DND-41 (cell line): ENCODE data around the gene BRPF3.

ENCODE experiments used
- ATAC-seq: fragments of 200-7000 bp; cut with Tn5 transposase; 3 replicates; pipeline ENCODE4 v1.9.1; 2021; ENCODE audit warnings: low read depth; ENCODE audit not compliant: insufficient read depth
- DNase-seq: peaks from one replicate; pipeline ENCODE4 v3.0.0-alpha.2; 2020
- H2AFZ ChIP-seq: 2 replicates; pipeline ENCODE4 v1.6.0; 2012; ENCODE audit warnings: low read depth, low read length
- H3K27ac ChIP-seq: 2 replicates; pipeline ENCODE4 v1.5.1; 2012; ENCODE audit warnings: low read length, inconsistent platforms
- H3K27me3 ChIP-seq: fragments of 200-600 bp; sonication (generic); 2 replicates; pipeline ENCODE4 v1.6.0; 2012; ENCODE audit warnings: low read length, mild to moderate bottlenecking, inconsistent platforms; ENCODE audit not compliant: insufficient read depth, poor library complexity
- H3K36me3 ChIP-seq: 2 replicates; pipeline ENCODE4 v1.5.1; 2012; ENCODE audit warnings: low read length, inconsistent platforms; ENCODE audit not compliant: insufficient read depth
- H3K4me1 ChIP-seq: 2 replicates; pipeline ENCODE4 v1.5.1; 2012; ENCODE audit warnings: mild to moderate bottlenecking, low read length; ENCODE audit not compliant: insufficient read depth
- H3K4me2 ChIP-seq: 2 replicates; pipeline ENCODE4 v1.6.0; 2012; ENCODE audit warnings: mild to moderate bottlenecking, moderate library complexity, low read length, inconsistent platforms; ENCODE audit not compliant: insufficient read depth
- H3K4me3 ChIP-seq, 2 experiments: fragments of 200-600 bp in 1 of 2; shearing (Covaris generic) in 1 of 2; 2 replicates each; pipeline ENCODE4 v1.5.1; 2012 to 2016; ENCODE audit warnings: inconsistent platforms in 2 of 2, low read length in 2 of 2, mild to moderate bottlenecking in 2 of 2, low read depth in 1 of 2, moderate library complexity in 1 of 2
- H3K79me2 ChIP-seq: 2 replicates; pipeline ENCODE4 v1.6.0; 2012; ENCODE audit warnings: low read length, inconsistent platforms; ENCODE audit not compliant: insufficient read depth
- H3K9ac ChIP-seq: 2 replicates; pipeline ENCODE4 v1.6.0; 2012; ENCODE audit warnings: low read depth, mild to moderate bottlenecking, inconsistent platforms, low read length, moderate library complexity
- H3K9me3 ChIP-seq: 2 replicates; pipeline ENCODE4 v1.5.1; 2012; ENCODE audit warnings: low read length, moderate library complexity, mild to moderate bottlenecking, inconsistent platforms; ENCODE audit not compliant: insufficient read depth, severe bottlenecking
- H4K20me1 ChIP-seq: 2 replicates; pipeline ENCODE4 v1.6.0; 2012; ENCODE audit warnings: low read length; ENCODE audit not compliant: insufficient read depth
- EZH2 ChIP-seq: IDR thresholded peaks from 3 replicates; pipeline ENCODE4 v1.6.1; 2012; ENCODE audit warnings: borderline replicate concordance, low read depth, mild to moderate bottlenecking, moderate library complexity, low read length, inconsistent platforms; ENCODE audit not compliant: severe bottlenecking
- TF ChIP-seq, protein P1 (sequence below): IDR thresholded peaks from 2 replicates; pipeline ENCODE4 v1.5.1; 2012; ENCODE audit warnings: borderline replicate concordance, low read length, moderate library complexity, mild to moderate bottlenecking; ENCODE audit not compliant: poor library complexity, severe bottlenecking; ENCODE audit errors: extremely low read depth

BRPF3 gene

GRCh38 chr6:36196880-36197548, 470 bp downstream of the BRPF3 start:
- peak overlapping the region; percentile 90 for H3K27ac ChIP-seq
- H4K20me1 ChIP-seq = peaks cover 15% of the 10 kb centered on the region; the same call in 1 of the 2 replicates
- peak; percentile 97 for ATAC-seq
- peak overlapping the region; percentile 76 for H3K9ac ChIP-seq
- peak; percentile 99 for DNase-seq
- peaks cover 48% of the 10 kb centered on the region for H3K79me2 ChIP-seq
- H3K36me3 ChIP-seq = peaks cover 28% of the 10 kb centered on the region
- peak overlapping the region; percentile 99 for H2AFZ ChIP-seq
- peak overlapping the region; percentile 96 for H3K4me2 ChIP-seq
- H3K4me3 ChIP-seq = peak overlapping the region; percentile 19 to 62; a peak in 3 of 4 replicates
- no peaks in the 10 kb centered on the region for H3K27me3 ChIP-seq
- no peaks in the 10 kb centered on the region for H3K9me3 ChIP-seq
- H3K4me1 ChIP-seq = peaks cover 46% of the 10 kb centered on the region
- TF ChIP-seq, protein P1, sequence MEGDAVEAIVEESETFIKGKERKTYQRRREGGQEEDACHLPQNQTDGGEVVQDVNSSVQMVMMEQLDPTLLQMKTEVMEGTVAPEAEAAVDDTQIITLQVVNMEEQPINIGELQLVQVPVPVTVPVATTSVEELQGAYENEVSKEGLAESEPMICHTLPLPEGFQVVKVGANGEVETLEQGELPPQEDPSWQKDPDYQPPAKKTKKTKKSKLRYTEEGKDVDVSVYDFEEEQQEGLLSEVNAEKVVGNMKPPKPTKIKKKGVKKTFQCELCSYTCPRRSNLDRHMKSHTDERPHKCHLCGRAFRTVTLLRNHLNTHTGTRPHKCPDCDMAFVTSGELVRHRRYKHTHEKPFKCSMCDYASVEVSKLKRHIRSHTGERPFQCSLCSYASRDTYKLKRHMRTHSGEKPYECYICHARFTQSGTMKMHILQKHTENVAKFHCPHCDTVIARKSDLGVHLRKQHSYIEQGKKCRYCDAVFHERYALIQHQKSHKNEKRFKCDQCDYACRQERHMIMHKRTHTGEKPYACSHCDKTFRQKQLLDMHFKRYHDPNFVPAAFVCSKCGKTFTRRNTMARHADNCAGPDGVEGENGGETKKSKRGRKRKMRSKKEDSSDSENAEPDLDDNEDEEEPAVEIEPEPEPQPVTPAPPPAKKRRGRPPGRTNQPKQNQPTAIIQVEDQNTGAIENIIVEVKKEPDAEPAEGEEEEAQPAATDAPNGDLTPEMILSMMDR = no peak
- TF ChIP-seq EZH2 = no peak

- H3K4me3 ChIP-seq = peak overlapping the region; percentile 17 to 62; a peak in 3 of 4 replicates
- no peak for TF ChIP-seq EZH2
- TF ChIP-seq, protein P1 = no peak
- DNase-seq = no peak
- H3K4me2 ChIP-seq = peak overlapping the region; percentile 69
- peak overlapping the region; percentile 90 for H3K27ac ChIP-seq
- H3K4me1 ChIP-seq = peaks cover 54% of the 10 kb centered on the region
- peaks cover 56% of the 10 kb centered on the region for H3K79me2 ChIP-seq
- H3K9ac ChIP-seq = peak overlapping the region; percentile 76
- H3K36me3 ChIP-seq = peaks cover 36% of the 10 kb centered on the region
- peaks cover 18% of the 10 kb centered on the region; the same call in 1 of the 2 replicates for H4K20me1 ChIP-seq
- peak overlapping the region; percentile 58; the same call in 1 of the 2 replicates for H2AFZ ChIP-seq
- H3K27me3 ChIP-seq = no peaks in the 10 kb centered on the region
- no peak for ATAC-seq
- no peaks in the 10 kb centered on the region for H3K9me3 ChIP-seq
Measured at GRCh38 chr6:36197739-36198221, 1.2 kb downstream of the BRPF3 start.

DNA sequence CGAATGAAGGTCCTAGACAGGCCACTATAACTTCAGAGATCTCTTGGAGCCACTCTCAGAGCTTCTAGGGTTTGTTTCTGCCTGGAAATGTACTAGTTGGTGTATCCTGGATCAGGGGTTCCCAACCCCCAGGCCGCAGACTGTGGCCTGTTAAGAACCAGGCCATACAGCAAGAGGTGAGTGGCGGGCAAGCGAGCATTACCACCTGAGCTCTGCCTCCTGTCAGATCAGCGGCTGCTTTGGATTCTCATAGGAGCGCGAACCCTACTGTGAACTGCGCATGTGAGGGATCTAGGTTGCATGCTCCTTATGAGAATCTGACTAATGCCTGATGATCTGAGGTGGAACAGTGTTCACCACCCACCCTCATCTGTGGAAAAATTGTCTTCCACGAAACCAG, 2.4 kb downstream of the BRPF3 start:
- Histone ChIP-seq H3K27ac (no peak overlapping the region), H3K36me3 (peaks cover 48% of the 10 kb centered on the region), H3K79me2 (peaks cover 63% of the 10 kb centered on the region), H2AFZ (no peak overlapping the region), H3K4me2 (0 out of 2 replicates have a peak overlapping the region, but pooled peaks have one; percentile 69), H3K9ac (no peak overlapping the region), H3K4me1 (peaks cover 66% of the 10 kb centered on the region), H3K27me3 (no peaks in the 10 kb centered on the region), H3K4me3 (no peak overlapping the region), H3K9me3 (no peaks in the 10 kb centered on the region), H4K20me1 (peaks cover 18% of the 10 kb centered on the region; the same call in 1 of the 2 replicates)
- DNase-seq = no peak
- TF ChIP-seq EZH2 = no peak
- TF ChIP-seq, protein P1 = no peak
- ATAC-seq = no peak
